AG10803 (cell line): ENCODE data around the gene KCNH4.

ENCODE experiments used
- DNase-seq: peaks from one replicate; pipeline ENCODE4 v3.0.0; 2010; ENCODE audit warnings: low read depth
- H3K4me3 ChIP-seq: 2 replicates; pipeline ENCODE4 v1.5.1; 2011; ENCODE audit warnings: mild to moderate bottlenecking, low read length, control low read depth
- CTCF ChIP-seq: conservative IDR thresholded peaks from 2 replicates; pipeline ENCODE4 v1.5.1; 2011; ENCODE audit warnings: mild to moderate bottlenecking, low read length, control low read depth, inconsistent platforms

KCNH4 gene

GRCh38 chr17:42131981-42132432 is 48.9 kb downstream of the KCNH4 start:
- DNase-seq, result peak; percentile 29
- no peak for TF ChIP-seq CTCF
- no peak overlapping the region for H3K4me3 ChIP-seq

- no peak for TF ChIP-seq CTCF
- no peak for DNase-seq
- H3K4me3 ChIP-seq, result no peak overlapping the region
These were observed 49.7 kb downstream of the KCNH4 start for GRCh38 chr17:42131232-42131631.

- no peak overlapping the region for H3K4me3 ChIP-seq
- DNase-seq, result no peak
- TF ChIP-seq CTCF, result no peak
These were observed 50.5 kb downstream of the KCNH4 start for GRCh38 chr17:42130310-42130936.

- no peak for TF ChIP-seq CTCF
- no peak overlapping the region for H3K4me3 ChIP-seq
- no peak for DNase-seq
These were observed 51.7 kb downstream of the KCNH4 start for GRCh38 chr17:42129109-42129837.

GRCh38 chr17:42127414-42127813 is 53.5 kb downstream of the KCNH4 start:
- TF ChIP-seq CTCF, result no peak
- DNase-seq, result no peak
- H3K4me3 ChIP-seq, result no peak overlapping the region

GRCh38 chr17:42126836-42127235 is 54.1 kb downstream of the KCNH4 start:
- TF ChIP-seq CTCF, result no peak
- no peak overlapping the region for H3K4me3 ChIP-seq
- DNase-seq, result no peak

GRCh38 chr17:42125565-42125964 is 55.4 kb downstream of the KCNH4 start:
- no peak for TF ChIP-seq CTCF
- H3K4me3 ChIP-seq, result no peak overlapping the region
- no peak for DNase-seq
